ENCODE data around the gene DNALI1. TPM values are rescaled to one million over a fixed set of nuclear protein-coding genes. Genes with fewer than 3 reads are reported as not detected.
A peak's percentile ranks its signal among the peaks of the same experiment; 100 is the strongest.

The DNALI1 gene
- total and polyA plus RNA-seq, 2 of the 8 experiments (the other 6 are each of a cell fraction or from before 2014, with no cell fraction given), result 8.9 to 11.3 TPM

GRCh38 chr1:37595440-37596181 is 38.9 kb downstream of the DNALI1 start, which contains the start of gene GNL2 (continued):
- TF ChIP-seq POLR2AphosphoS5 (IDR thresholded peaks at IDR 0.05; ENCODE audit: low read depth, low read length), result peak; percentile 98
- no peak for TF ChIP-seq BCL11A (IDR thresholded peaks at IDR 0.05; ENCODE audit: low read depth in 2 of 2, low read length in 2 of 2)
- peak in 1 of 2 experiments; percentile 95; a peak in 2 of 3 replicates for TF ChIP-seq POLR2A (IDR thresholded peaks at IDR 0.05; ENCODE audit: control extremely low read depth in 1 of 2, low read depth in 2 of 2, low read length in 2 of 2)
- TF ChIP-seq HDAC2 (IDR thresholded peaks at IDR 0.05; ENCODE audit: borderline replicate concordance in 1 of 2, low read depth in 2 of 2, low read length in 2 of 2), result no peak; a peak in 1 of 4 replicates
- peak; percentile 43; the same call in 1 of the 2 replicates for TF ChIP-seq JUND (IDR thresholded peaks at IDR 0.05; ENCODE audit: low read length)
- TF ChIP-seq CHD7 (IDR thresholded peaks at IDR 0.05; ENCODE audit: insufficient replicate concordance, low read length), result no peak
- TF ChIP-seq CTCF (IDR thresholded peaks at IDR 0.05; ENCODE audit: control extremely low read depth in 1 of 3, insufficient read depth in 1 of 3, low read depth in 1 of 3, low read length in 3 of 3), result no peak
